NCI-H748 (cell line): ENCODE measurements around the gene LARGE1.

Source experiments
- DNase-seq: peaks from one replicate; lab custom pipeline; 2025; ENCODE audit not compliant: unreplicated experiment; lab: John Stamatoyannopoulos, UW

The LARGE1 gene

DNA sequence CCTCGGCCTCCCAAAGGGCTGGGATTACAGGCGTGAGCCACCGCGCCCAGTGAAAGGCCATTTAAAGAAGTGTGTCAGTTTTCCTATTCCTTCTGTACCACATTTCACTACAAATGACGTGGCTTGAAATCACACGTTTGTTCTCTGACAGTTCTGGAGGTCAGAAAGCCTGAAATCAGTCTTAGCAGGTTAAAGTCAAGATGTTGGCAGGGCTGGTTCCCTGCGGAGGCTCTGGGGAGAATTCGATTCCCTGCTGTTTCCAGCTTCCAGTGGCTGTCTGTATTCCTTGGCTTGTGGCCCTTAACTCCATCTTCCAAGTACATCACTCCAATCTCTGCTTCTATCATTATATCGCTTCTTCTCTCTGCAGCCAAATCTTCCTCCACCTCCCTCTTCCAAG lies 383.2 kb downstream of the LARGE1 start:
- no peak for DNase-seq

DNA sequence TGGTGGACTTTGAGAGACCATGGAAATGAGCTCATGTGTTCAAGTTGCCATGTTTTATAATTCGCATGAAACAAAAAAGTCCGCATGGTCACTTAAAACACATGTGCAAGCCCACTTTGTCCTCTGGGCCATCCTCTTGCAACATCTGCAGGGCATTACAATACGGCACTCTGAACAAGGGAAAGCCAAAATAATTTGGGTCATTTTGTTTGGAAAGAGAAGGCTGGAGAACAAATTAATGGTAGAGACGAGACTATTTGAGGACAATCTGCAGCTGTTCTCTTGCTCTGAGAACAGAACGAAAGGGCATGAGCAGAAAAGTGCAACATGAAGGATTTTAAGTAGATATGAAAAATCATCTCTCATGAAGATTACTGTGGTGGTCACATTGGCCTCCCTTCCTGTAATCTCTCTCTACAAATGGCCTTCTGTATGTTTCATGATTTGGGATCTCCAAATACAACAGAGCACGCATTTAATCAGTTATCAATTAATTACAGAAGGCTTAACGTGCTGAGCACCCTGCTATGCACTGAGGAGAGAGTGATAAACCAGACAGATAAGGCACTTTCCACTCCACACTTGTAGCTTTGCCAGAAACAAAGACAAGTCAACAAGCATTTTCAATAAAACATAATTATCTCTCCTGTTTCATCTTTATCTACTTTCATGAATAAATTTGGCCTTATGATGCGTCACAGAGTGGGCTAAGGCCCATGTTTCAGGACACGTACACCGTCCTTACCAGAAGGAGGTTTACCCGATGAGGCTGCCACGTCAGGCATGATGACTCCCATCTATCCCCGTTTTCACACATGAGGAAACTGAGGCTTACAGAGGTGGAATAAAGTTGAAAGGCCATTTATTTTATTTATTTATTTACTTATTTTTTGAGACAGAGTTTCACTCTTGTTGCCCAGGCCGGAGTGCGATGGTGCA lies 384.1 kb downstream of the LARGE1 start:
- DNase-seq, result no peak

DNA sequence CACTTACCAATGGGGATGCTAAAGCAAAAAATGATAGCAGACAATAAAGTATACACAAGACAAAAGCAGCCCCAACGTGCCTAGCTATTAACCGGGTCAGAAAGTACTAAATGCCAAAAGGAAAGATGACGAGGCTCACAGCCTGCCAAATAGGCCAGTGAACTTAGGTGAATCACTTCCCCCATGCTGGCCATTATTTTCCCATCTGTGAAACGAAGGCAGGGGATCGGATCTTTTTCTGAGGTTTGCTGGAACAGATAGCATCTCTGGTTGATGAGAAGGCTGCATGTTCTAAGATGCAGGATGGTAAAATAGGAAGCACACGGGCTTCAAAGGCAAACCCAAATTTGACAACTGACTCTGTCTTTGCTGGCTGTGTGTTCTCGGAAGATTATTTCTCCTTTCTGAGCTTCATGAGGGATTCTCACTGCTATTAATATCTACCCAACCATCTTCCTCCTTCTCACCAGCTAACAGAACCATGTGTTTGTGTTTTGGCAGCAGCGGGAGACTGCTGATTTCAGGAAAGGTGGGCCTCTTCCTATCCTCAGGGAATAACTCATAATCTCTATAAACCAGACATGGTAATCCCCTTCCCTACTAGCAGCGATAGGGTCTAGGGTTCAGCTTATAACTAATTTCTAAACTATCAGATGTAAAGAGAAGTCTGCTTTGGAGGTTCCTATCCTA lies 390.7 kb downstream of the LARGE1 start:
- no peak for DNase-seq

DNA sequence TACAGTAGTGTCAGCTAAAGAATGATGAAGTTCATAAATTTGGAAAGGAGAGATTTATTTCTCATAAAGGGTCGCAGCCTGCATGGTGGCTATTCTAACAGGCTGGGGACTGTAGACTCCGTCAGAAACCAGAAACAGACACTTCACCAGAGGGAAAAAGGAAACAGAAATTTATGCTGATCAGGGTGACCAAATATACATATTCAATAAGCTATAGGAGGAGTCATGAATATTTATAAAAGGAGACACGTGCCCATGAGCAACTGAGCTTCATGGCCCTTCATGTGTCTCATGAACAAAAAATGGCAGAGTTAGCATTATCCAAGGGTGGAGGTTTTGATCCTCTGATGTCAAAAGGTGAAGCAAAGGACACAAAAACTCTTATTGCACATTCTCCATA lies 392.1 kb downstream of the LARGE1 start:
- DNase-seq, result no peak

DNA sequence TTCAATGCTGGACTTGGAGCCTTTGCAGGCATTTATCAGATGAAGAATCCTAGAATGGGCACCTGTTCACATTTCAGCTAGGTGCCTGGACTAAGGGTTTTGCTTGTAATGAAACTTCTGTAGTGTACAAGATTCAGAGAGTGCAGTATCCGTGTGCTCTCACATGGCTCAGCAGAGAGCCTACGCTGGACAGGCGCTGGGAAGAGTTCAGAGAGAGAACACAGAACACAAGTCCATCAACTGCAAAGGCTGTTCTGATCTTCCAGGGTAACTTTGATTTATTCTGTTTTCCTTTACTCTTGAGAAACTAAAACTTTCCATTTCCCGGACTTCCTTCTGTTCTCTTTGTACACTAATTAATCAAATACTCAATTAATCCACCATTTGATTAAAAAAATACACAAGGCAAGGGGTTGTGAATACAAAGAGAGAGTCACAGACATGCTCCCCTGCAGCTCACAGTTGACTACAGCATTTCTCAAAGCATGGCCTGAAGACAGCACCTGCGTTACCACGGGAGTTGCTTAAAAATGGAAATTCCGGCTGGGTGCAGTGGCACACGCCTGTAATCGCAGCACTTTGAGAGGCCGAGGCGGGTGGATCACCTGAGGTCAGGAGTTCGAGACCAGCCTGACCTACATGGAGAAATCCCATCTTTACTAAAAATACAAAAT lies 393.7 kb downstream of the LARGE1 start:
- DNase-seq, result no peak

DNA sequence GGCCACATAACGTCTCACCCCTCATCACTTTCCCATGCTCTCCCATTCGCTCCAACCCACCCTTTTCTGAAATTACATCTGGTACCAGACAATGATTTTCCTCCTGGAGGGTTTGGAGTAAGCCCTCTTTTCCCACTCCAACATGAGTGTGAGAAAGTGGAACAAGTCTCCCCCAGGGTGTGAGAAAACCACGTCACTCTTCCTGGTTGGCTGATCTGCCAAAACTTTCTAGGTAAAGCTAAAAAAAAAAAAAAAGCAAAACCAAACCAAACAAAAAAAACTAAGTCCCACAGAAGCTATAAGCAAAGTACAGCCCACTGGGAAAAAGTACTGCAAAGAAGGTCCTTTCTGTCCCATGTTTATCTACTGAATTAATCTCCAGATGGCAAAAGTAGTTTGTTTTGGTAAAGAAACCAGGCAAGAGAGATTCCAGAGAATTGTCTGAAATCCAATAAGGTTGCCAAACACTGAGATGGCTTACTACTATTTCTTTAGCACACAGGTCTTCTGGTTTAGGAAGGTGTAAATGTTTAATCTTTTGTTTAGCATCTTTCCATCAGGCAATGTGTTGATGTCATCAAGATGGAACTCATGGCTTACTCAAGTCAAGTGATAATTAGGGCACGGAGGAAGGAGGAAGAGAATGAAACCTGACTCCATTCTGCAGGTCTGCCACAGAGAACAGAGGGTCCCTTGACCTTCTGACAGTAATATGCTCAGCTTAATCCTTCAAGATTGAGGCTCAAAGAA lies 395.6 kb downstream of the LARGE1 start:
- DNase-seq, result no peak

DNA sequence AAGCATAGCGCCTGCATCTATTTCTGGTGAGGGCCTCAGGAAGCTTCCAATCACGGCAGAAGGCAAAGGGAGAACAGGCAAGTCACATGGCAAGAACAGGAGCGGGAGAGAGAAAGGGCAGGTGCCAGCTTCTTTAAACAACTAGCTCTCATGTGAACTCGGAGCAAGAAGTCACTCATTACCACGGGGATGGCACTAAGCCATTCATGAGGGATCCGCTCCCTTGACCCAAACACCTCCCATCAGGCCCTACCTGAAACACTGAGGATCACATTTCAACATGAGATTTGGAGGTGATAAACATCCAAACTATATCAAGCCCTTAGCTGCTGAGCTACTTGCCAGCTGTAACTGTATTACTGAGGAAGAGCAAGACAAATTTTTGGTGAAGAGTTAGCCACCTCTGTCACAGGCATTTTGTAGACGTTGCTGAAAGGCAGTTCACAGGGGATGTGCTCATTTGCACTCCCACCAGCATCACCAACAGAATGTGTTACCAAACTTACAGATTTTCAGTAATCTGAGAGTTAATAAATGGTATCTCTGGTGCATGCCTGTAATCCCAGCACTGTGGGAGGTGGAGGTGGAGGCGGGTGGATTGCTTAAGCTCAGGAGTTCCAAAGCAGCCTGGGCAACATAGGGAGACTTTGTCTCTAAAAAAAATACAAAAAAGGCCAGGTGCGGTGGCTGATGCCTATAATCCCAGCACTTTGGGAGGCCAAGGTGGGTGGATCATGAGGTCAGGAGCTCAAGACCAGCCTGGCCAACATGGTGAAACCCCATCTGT lies 398.2 kb downstream of the LARGE1 start:
- no peak for DNase-seq

DNA sequence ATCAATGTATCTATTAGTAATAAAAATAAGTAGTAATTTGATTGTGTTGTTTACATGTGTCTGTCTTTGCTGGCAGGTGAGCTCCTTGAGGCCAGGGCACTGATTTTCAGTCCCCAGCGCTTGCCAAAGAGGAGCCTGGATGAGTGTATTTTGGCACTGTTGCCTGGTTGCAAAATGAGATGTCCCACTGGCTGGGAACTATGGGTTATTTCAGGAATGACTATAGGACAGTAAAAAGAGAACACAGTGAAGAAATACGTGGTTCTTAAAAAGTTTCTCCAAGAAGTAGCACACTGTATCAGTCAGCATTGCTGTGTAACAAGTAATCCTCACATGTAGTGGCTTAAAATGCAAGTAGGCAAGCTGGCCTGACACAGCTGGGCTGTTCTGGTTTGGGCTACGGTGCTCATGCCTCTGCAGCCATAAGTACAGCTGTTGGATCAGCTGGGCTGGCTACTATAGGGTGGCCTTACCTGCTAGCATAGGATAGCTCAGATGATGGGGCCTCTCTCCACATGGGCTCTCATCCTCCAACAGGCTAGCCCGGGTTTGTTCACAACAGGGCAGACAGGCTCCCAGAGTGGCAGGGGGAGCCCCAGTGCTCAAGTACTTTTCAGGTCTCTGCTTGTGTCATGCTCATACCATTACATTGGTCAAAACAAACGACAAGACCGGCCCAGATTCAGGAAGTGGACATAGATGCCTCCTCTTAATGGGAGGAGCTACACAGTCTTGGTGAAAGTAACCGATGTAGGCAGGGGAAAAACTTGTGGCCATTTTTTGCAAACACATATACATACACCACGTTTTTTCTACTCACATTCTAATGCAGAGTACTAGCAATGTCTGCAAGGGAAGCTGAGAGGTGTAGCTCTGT lies 399.1 kb downstream of the LARGE1 start:
- DNase-seq, result no peak

DNA sequence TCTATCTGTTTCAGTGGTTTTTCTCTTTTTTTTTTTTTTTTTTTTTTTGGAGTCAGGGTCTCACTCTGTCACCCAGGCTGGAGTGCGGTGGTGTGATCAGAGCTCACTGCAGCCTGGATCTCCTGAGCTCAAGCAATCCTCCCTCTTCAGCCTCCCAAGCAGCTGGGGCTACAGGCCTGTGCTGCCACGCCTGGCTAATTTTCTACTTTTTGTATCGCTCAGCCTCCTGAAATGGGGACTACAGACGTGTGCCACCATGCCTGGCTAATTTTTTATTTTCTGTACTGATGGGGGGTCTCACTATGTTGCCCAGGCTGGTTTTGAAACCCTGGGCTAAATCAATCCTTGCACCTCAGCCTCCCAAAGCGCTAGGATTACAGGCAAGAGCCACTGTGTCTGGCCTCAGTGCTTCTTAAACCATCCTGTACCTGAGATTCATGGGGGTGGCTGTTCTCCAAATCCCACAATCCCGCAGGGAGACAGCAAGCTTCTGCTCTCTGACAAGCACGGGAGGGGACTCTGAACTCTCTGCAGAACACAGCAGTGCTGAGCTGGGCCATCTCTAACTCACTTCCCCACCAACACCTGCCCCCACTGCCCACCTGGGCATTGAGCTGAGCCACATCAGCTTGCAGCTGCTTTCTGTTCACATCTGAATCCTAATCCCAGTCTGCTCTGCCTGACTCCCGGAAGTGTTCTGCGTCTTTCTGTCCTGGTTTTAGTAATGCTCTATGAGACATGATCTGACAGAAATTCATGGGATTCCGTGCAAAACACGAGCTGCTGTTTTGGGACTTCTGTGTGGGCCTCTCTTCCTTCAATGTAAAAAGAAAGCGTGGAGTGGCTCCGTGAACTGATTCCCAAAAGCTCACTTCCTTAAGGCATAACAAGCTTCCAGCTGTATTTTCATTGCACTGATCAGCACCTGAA lies 400.0 kb downstream of the LARGE1 start:
- DNase-seq, result no peak

DNA sequence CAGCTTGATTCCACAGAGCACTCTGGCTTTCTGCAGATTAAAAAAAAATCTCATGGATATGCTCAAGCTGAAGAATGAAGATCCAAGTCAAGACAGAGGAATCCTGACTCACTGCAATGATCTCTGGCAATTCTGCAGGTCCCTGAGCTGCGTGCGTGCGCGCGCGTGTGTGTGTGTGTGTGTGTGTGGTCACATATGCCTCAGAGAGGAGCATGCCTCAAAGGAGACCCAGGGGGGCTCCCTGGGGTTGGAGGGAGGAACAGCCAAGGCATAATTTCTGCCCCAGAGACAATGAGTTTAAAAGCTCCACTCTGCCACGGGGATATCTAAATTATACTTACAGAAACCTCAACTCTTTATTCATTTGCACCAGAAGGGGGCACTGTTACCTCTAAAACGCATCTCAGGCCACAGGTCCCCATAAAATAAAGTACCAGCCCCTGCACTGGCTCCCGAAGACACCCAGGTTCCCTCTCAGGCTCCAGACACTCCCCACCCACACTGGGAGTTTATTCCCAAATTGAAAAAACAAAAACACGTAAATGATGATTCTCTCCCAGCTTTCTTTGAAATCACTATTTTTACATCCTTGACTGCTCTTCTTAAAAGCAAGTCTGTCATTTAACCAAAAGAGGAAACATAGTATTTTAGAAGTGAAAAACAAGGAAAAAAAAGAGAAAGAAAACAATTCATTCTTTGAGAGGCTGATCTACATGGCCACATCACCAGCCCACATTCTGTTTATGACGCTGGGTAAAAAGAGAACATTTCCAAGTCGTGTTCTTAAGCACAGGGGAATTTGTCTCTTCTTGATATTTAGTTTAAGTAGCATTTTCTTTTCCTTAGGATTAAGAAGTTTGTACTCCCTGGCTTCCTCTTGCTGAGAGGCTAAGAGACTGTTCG lies 401.0 kb downstream of the LARGE1 start:
- peak; percentile 15 for DNase-seq

DNA sequence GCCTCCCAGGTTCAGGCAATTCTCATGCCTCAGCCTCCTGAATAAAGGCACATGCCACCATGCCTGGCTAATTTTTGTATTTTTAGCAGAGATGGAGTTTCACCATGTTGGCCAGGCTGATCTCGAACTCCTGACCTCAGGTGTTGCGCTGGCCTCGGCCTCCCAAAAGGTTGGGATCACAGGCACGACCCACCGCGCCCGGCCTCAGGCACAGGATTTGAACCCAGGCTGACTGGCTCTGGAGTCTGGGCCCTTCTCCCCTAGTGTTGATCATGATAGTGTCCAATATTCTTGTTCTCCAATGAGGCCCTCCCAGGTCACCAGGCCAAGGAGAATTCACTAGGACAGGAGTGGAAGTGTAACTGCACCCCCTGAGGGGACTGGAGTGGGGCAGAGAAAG lies 401.9 kb downstream of the LARGE1 start:
- DNase-seq, result no peak

DNA sequence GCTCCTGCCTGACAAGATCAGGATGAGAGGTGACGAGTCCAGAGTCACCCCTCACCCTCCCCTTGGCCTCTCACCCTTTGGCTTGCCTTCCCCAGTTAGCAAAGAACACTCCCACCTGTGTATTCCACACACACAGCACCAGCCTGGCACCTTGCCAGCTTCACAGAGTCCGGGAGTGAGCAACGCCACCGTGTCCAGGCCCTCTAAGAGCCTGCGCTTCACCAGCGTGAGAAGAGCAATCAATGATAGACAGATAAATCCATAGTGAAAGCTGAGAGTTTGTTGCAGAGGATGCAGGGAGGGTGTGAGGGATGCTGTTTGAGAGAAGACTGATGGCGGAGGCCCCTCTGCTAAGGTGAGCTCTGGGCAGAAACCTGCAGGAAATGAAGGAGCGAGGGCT lies 404.5 kb downstream of the LARGE1 start:
- peak; percentile 8 for DNase-seq

DNA sequence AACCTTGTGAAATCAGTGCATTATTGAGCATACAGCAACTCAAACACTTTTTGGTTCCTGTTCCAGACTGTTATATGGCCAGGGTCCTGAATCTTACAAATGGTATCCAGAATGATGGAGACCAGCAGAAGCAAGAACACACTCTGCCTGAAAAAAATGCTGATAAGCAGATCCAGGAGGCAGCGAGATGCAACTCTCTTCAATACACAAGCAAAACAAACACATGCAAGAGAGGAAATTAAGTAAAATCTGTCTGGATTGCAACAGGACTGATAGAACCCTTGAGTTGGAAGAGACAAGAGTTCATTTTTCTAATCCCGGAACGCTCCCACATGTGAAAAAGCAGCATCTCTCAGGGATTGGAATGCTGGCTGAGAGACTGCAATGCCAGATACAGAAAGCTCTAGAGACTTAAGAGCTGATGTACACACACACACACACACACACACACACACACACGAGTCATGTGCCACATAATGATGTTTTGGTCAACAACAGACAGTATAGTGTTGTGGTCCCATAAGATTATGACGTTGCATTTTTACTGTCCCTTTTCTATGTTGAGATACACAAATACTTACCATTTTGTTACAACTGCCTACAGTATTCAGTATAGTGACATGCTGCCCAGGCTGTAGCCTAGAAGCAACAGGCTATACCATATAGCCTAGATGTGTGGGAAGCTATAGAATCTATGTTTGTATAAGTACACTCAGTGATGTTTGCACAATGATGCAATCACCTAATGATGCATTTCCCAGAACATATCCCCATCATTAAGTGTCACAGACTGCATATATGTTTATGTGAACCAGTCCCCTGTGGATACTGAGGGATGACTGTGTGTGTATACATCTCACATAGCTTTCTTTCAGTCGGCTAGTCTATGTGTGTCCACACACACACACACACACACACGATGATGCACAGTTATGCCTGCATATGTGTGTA lies 406.6 kb downstream of the LARGE1 start:
- DNase-seq, result peak; percentile 29

DNA sequence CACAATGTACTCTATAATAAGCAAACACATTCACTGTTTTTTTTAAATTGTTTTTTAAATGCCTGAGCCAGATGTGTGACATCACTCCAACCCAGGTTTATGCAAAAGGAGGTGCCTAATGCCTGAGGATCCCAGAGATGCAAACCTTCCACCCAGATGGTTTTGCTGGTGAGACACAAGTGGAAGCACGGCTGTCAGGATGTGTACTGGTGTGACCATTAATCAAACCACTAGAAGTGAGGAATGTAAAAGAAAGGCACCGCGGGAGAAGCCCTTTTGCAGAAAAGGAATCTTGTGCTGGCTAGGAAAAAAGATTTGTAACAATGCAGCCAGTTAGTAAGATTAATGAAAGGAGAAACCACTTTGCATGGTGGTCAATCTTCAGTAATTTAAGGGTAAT lies 407.4 kb downstream of the LARGE1 start:
- no peak for DNase-seq

DNA sequence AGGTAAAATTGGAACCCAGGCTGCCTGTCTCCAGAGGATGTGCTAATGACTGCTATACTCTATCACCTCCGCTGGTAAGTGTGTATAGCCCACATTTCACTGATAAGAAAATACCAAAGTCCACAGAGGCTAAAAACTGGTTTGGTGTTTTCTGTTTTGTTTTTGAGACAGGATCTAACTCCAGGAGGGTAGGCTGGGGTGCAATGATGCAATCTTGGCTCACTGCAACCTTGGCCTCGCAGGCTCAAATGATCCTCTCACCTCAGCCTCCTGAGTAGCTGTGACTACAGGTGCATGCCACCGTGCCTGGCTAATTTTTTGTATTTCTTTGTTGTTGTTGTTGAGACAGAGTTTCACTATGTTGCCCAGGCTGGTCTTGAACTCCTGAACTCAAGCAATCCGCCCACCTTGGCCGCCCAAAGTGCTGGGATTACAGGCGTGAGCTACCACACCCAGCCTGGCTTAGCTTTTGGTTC lies 409.8 kb downstream of the LARGE1 start:
- no peak for DNase-seq
